Activated CD8-positive, alpha-beta memory T cell treated with anti-CD3 and anti-CD28 coated beads for 36 hours (primary cell): Measurements from ENCODE around the gene PROZ. TPM values are rescaled to one million over a fixed set of nuclear protein-coding genes. Genes with fewer than 3 reads are reported as not detected.

Experiments
- CTCF ChIA-PET: fragments of 350-600 bp; sonication (Branson Sonifier 250); formaldehyde crosslinking; loops from one replicate; lab custom pipeline; 2021; ENCODE audit warnings: antibody characterized with exemption; lab: Charles Lee
- POLR2A ChIA-PET: fragments of 350-600 bp; sonication (Branson Sonifier 250); formaldehyde crosslinking; loops from one replicate; lab custom pipeline; 2021; ENCODE audit warnings: antibody characterized with exemption; lab: Charles Lee
- total RNA-seq, 2 experiments: library from RNA; stranded (reverse); gene quantifications; one replicate each; pipeline ENCODE4 v1.2.3, GENCODE V29; 2021

PROZ gene
- total RNA-seq, 2 experiments from 2014 or later: not detected

DNA sequence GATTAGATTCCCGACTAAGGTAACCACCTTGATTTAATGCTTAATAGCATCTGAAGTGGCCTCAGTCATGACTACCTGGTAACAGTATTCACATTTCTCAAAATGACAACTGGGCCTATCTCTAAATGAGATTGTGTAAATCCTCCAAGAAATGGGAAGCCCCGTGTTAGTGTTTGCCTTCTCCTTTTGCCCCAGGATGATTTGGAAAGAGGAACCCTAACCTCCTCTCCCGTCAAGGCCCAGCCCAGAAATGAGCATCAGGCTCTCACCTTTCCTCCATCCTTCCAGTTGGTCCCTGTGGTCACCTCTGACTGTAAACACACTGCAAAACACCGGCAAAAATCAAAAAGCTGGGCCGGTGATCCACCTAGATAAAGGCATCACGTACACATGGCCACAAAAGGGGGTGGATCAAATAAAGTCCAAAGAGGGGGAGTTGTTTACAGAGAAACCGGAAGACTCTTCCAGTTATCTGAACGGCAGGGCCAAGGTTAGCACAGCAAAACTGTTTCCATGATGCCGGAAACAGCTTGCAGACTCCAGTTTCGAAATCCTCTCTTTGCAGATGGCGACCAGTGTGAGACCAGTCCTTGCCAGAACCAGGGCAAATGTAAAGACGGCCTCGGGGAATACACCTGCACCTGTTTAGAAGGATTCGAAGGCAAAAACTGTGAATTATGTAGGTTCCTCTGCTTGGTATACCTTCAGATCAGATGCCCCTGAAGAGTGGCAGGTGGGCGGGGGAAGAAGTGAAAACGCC lies 19.5 kb upstream of the PROZ start:
- ChIA-PET POLR2A (no interaction called here), CTCF (no interaction called here)

DNA sequence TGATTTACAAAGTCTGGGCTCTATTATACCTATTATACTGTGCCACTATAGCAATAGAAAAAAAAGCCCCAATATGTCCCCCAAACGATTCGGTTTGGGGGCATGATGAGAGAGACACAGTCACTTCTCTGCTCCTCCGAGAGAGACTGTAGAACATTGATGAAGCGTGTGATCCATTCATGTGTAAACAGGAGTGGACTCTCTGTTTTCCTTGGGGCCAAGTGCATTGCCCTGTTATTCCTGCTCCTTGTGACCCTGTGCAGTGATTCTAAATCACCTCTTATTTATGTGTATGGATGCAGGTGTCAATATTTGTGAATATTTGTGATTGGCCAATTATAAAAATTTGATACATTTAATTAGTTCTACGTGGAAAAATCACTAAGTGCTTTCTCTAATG lies 18.9 kb upstream of the PROZ start:
- ChIA-PET POLR2A (no interaction called here), CTCF (interaction anchor here (0.7 kb wide), 2 partner anchors 21 to 110 kb away, joined by 3 read pairs; no protein-coding TSS in a partner anchor)

DNA sequence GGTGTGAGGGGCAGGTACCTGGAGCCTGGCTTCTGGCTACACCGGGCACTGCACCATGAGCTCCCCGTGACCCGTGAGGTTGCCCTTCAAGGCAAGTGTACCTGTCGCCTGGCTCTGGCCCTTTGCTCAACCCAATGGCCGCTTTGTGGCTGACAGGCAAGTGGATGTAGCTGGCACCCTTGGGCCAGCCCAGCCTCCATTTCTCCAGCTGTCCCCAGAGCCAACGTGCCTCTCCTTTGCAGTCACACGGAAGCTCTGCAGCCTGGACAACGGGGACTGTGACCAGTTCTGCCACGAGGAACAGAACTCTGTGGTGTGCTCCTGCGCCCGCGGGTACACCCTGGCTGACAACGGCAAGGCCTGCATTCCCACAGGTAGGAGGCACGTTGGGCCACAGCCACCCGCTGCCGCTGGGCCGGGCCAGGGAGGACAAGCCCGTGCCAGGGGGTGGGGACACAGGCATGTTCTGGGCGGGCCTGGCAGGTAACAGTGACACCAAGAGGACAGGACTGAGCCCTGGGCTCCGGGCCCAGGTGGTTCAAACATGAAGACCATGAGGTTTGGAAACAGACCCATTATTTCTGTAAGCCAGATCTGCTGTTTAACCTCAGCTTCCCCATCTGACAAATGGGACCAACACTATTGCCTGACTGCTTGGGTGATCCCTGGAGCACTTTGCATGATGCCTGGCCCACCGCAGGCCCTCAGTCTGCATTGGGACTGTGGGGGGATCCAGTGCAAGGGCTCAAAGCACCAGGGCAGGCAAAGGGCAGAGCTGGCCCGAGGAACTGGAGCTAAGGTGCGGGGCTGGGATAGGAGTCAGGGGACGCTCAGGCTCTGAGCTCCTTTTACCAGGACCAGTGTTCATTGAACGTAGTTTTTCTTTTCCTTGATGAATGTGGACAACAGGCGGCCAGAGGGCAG lies 17.5 kb upstream of the PROZ start:
- CTCF ChIA-PET: no interaction called here
- POLR2A ChIA-PET: no interaction called here

DNA sequence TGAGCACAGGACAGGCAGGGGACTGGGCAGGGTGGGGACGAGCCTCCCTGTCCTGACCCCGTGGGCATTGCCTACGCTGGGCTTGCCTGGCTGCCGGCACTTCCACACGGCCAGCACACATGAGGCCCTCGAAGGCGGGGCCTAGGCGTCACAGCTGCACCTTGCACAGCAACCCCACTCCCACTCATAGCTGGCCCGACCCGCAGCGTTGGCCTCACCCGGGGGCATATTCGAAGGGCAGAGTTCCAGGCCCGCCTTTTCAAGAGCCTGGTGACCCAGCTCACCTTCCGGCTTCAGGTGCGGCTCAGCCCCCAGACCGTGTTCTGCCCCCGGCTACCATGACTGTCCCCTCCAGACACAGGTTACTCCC lies 16.9 kb upstream of the PROZ start:
- ChIA-PET CTCF (interaction anchor here (1.1 kb wide), 1 partner anchor 10 kb away, joined by 3 read pairs; no protein-coding TSS in a partner anchor), POLR2A (no interaction called here)

DNA sequence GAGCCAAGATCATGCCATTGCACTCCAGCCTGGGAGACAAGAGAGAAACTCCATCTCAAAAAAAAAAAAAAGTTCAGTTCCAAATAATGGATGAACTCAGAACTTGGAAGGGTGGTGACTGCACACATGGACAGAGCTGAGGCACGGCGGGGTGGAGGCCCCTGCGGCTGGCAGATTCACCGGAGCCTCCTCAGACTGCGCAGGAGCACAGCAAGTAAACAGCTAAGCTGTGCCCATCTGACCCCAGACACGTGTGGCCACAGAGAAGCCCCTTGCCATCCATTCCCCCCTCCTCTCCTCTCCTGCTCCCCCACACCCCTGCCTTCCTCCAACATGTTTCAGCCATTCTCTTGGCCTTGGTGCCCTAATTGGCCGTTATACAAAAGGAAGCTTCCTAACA lies 15.6 kb upstream of the PROZ start:
- ChIA-PET POLR2A (no interaction called here), CTCF (interaction anchor here (1.1 kb wide), 1 partner anchor 8 kb away, joined by 3 read pairs; no protein-coding TSS in a partner anchor)

DNA sequence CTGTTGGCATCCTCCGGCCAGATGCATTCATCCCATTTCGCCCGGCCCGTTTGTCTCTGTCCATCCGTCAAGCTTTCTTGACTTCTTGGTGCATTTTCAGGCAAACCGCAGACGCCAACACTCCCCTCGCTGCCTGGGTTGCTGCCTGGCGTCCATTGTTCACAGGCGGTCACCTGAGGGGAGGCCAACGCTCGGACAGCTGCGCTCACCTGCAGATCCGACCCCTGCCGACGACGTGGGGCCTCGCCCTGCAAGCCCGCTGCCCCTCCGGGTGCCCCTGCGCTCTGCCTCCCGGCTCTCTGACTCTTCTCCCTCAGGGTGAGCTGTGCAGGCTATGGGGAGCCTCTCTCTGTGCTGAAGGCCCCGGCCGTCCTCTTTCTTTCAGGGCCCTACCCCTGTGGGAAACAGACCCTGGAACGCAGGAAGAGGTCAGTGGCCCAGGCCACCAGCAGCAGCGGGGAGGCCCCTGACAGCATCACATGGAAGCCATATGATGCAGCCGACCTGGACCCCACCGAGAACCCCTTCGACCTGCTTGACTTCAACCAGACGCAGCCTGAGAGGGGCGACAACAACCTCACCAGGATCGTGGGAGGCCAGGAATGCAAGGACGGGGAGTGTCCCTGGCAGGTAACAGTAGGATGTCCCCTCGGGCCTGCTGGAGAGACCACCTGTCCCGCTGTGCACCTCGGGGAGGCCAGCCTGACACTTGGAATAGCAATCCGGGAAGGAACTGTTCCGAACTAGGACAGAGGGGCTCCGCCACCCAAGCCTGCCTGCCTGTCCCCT lies 14.8 kb upstream of the PROZ start:
- ChIA-PET CTCF (no interaction called here), POLR2A (no interaction called here)

DNA sequence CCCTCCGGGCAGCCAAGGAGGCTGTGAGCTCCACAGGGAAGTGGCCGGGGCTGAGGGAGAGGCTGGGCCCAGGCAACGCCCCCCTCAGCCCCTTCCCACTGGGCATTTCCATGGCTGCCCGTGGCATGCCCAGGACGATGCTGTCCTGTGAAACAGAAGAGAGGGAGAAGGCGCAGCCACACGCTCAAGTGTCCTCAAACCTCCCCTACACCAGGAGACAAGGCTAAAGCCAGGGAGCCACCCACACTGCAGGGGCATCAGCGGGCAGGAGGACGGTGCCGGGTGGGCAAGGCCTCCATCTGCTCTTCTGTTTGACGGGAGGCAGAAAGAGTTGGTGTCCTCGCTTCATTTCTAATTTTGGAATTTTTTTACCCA lies 14.2 kb upstream of the PROZ start:
- ChIA-PET POLR2A (no interaction called here), CTCF (no interaction called here)

DNA sequence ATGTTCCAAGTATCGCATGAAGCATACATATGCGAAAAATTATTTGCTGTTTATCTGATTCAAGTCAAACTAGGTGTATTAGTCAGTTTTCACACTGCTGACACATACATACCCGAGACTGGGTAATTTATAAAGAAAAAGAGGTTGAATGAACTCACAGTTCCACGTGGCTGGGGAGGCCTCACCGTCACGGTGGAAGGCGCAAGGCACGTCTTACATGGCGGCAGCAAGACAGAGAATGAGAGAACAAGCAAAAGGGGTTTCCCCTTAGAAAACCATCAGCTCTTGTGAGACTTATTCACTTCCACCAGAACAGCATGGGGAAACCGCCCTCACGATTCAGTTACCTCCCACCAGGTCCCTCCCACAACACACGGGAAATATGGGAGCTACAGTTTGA lies 13.0 kb upstream of the PROZ start:
- ChIA-PET POLR2A (no interaction called here), CTCF (no interaction called here)

DNA sequence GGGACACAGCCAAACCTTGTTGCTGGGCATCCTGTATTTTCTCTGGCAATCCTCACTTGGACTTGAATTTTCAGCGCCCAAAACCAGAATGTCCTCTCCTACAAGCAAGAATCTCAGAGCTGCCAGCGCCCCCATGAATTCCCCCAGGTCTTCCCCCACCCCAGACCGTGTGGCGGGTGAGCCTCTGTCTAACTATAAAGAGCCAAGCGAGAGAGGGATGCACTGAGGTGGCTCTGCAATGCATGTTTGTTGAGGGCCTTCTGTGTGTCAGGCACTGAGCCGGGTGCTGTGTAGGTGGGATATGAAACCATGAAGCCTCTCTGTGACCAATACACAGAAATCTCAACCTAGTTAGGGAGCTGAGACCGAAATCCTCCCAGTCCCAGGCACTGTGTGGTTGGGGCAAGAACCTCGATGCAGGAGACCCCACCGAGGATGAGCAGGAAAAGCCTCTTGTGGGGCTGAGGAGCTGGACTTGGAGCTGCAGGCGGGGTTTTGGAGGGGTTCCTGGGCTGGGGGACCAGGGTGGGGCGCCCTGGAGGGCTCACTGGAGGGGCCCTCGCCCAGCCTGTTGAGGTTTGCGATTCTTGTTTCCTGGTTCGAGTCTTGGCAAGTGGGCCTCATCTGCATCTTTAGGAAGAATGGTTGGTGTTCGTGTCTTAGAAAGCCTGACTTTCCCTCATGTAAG lies 12.4 kb upstream of the PROZ start:
- POLR2A ChIA-PET: no interaction called here
- CTCF ChIA-PET: no interaction called here

DNA sequence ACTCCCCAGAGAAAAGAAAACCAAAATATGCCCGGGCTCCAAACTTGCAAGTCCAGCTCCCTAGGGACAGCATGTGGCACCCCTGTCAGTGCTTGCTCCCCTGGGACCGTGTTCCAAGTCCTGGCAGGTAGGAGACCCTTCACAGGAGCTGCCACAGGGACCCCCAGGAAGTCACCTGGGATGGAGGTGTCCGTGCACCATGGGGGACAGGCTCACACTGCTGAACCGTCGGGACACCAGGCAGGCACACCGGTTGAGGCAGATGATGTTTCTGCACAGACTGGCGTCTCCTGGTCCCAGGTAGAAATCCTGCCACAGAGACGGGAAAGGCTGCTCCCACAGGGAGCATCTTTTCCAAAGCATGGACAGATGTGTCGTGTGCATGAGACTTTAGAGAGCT lies 11.7 kb upstream of the PROZ start:
- ChIA-PET POLR2A (no interaction called here), CTCF (no interaction called here)

DNA sequence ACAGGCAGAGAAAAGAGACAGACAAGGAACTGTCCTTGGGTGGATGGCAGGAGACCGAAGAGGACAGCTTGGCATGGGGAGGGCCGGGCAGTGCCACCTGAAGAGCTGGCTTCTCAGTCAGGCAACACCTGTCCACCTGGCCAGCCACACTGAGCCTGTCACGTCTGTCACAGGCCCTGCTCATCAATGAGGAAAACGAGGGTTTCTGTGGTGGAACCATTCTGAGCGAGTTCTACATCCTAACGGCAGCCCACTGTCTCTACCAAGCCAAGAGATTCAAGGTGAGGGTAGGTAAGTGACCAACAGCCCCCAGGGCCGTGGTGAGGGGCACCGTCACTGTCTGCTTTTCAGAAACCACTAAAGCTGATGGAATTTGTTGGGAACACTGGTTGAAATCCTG lies 11.2 kb upstream of the PROZ start:
- ChIA-PET POLR2A (no interaction called here), CTCF (no interaction called here)

DNA sequence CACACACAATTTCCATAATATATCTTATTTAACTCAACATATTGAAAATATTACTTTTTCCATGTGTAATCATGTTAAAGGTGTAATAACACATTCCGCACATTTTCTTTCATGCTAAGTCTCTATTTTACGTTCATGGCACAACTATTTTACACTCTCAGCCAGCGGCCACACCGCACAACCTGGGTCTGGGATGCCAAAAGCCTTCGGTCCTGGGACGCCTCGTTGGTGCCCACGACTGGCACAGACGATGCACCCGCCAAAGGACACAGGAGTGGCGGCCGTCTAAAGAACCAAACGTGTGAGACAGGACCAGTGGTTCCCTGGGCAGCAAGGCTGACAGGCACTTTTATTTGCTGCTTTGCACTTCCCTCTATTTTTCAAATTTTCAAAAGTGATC lies 10.0 kb upstream of the PROZ start:
- ChIA-PET POLR2A (no interaction called here), CTCF (no interaction called here)

DNA sequence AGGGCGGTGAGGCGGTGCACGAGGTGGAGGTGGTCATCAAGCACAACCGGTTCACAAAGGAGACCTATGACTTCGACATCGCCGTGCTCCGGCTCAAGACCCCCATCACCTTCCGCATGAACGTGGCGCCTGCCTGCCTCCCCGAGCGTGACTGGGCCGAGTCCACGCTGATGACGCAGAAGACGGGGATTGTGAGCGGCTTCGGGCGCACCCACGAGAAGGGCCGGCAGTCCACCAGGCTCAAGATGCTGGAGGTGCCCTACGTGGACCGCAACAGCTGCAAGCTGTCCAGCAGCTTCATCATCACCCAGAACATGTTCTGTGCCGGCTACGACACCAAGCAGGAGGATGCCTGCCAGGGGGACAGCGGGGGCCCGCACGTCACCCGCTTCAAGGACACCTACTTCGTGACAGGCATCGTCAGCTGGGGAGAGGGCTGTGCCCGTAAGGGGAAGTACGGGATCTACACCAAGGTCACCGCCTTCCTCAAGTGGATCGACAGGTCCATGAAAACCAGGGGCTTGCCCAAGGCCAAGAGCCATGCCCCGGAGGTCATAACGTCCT lies 9.4 kb upstream of the PROZ start:
- ChIA-PET CTCF (no interaction called here), POLR2A (no interaction called here)

DNA sequence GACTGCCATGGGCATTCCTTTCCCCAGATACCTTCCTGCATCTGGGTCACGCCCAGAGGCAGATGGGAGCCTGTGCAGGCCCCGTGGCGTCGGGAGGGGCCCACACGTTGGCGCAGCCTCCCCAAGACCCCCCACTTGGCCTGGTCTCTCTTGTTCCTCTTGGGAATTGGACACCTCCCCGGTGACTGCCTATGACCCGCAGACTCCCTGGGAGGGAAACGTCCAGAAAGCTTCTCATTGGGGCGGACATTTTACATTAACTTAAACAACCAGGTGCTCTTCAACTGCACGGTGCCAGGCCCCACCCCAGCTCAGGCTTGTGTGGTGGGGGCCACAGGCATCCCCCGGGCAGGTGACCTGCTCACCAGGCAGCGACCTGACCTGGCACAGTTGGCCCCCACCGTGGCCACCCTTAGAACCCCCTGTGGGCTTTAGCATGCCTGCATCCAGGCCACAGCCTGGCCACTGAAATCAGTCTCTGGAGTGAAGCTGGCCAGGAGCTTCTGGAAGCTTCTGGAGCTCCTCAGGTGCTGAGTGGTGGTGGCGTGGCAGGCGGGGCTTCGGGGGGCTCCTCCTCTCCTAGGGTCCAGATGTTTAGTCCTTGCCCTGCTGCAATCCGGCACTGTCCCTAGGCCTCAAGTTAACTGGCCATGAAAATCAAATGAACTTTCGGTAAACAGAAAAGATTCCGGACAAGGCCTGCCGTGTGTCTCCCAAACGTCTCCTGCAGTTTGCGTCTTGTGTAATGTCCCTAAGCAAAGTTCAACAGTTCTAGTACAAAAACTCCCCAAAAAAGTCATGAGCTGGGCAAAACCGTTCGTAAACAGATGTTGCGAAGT lies 8.5 kb upstream of the PROZ start:
- POLR2A ChIA-PET: no interaction called here
- CTCF ChIA-PET: no interaction called here

DNA sequence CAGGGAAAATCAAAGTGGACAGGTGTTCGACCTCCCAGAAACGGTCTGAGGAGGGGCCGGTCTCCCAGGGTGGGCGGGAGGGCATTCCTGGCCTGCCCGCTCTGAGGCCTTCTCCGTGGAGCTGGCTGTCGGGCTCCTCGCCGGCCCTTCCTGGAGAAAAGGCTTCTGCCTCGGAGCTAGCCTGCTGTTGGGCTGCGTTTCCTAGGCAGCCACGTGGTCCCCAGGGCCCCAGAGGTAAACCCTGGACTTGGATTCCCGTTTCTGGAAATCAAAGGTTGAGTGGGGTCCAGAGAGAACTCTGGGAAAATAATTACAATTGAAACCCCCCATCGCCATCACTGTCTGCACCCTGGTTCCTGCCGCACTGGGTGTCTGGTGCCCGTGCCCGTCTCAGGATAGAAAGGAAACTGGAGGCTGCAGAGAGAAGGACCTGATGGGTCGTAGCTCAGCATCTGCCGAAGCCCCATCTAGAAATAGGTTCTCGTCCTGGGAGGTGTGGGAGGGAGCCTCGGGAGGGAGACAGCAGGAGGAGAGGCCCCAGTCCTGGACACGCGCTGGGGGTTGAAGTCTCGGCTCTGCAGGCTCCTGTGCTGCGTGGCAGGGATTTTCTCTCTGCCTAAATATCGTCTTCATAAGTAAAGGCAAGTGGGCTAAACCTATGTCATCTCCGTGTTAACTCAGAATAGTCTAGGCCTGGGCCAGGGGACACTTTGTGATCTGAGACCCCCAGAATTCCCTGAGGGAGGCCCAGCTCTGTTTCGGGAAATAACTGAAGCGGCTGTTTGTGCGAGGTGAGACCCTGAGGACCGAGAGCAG lies 7.7 kb upstream of the PROZ start:
- CTCF ChIA-PET: interaction anchor here (1.0 kb wide), 1 partner anchor 9 kb away, joined by 3 read pairs; no protein-coding TSS in a partner anchor

DNA sequence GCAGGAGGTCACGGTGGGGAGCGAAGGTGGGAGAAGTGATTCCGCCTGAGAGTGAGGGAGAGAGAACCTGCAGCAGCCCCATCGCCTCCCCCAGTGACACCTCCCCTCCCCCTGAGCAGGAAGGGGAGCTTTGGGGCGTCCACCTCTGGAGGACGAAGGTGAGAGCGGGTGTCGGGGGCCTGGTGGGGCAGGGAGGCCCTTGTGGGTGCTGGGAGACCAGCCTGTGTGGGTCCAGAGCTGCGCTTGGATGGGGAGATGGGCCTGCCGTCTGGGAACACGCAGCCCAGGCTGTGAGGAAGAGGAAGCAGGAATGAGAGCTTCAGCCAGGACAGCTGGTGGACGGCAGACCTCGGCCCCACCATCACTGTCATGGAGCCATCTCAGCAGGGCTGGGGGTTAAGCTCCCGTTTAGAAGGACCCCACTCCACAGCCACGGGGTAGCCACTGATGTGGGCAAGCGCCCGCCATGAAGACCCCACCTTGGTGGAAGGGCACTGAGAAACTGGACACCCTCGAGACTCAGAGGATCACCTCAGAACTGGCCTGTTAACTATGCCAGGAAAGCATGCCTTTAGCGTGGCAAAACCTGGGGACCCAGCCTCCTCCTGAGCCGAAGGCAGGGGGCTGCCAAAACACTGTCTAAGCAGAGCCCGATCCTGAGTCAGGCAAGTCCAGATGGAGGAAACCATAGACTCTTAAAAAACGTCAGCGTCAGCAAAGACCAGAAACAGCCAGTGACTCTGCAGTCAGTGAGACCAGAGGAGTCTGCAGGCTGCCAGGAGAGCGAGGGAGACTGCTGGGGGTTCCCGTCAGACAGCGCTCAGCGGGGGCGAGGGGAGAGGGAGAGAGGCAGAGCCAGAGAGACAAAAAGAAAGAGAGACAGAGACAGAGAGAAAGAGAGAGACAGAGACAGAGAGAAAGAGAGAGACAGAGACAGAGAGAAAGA lies 6.4 kb upstream of the PROZ start:
- ChIA-PET CTCF (interaction anchor here (0.6 to 1.0 kb wide), 2 partner anchors 10 to 216 kb away, joined by 3 read pairs; no protein-coding TSS in a partner anchor), POLR2A (no interaction called here)

More for the DNA sequence above, 7.7 kb upstream of the PROZ start:
- POLR2A ChIA-PET: no interaction called here
